ENCODE data around the gene MYL7. TPM values are rescaled to one million over a fixed set of nuclear protein-coding genes. Genes with fewer than 3 reads are reported as not detected.
A peak's percentile ranks its signal among the peaks of the same experiment; 100 is the strongest.

MYL7 gene
- total and polyA plus RNA-seq, 9 of the 15 experiments (the other 6 are each of a cell fraction or from before 2014, with no cell fraction given) = not detected

DNA sequence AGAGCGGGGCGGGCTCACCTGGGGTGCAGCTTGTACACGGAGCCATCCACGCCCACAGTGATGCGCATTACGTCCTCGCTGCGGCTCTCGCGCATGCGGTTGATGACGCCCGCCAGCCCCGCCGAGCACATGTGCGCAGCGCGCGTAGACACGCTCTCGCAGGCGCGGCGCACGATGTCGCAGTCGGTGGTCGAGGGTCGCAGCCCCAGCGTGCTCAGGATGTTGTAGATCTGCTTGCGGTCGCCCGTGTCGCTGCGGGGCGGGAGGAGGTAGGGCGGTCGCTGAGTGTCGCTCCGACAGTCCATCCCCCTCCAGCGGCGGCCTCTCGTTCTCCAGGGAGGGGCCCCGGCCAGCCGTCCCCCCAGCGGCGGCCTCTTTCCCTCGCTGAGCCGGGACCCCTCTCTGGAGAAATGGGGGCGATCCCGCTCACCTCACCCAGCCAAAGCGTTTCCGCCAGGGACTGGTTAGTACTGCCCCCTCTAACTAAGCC, 4.4 kb upstream of the MYL7 start (continued):
- TF ChIP-seq, protein P1, sequence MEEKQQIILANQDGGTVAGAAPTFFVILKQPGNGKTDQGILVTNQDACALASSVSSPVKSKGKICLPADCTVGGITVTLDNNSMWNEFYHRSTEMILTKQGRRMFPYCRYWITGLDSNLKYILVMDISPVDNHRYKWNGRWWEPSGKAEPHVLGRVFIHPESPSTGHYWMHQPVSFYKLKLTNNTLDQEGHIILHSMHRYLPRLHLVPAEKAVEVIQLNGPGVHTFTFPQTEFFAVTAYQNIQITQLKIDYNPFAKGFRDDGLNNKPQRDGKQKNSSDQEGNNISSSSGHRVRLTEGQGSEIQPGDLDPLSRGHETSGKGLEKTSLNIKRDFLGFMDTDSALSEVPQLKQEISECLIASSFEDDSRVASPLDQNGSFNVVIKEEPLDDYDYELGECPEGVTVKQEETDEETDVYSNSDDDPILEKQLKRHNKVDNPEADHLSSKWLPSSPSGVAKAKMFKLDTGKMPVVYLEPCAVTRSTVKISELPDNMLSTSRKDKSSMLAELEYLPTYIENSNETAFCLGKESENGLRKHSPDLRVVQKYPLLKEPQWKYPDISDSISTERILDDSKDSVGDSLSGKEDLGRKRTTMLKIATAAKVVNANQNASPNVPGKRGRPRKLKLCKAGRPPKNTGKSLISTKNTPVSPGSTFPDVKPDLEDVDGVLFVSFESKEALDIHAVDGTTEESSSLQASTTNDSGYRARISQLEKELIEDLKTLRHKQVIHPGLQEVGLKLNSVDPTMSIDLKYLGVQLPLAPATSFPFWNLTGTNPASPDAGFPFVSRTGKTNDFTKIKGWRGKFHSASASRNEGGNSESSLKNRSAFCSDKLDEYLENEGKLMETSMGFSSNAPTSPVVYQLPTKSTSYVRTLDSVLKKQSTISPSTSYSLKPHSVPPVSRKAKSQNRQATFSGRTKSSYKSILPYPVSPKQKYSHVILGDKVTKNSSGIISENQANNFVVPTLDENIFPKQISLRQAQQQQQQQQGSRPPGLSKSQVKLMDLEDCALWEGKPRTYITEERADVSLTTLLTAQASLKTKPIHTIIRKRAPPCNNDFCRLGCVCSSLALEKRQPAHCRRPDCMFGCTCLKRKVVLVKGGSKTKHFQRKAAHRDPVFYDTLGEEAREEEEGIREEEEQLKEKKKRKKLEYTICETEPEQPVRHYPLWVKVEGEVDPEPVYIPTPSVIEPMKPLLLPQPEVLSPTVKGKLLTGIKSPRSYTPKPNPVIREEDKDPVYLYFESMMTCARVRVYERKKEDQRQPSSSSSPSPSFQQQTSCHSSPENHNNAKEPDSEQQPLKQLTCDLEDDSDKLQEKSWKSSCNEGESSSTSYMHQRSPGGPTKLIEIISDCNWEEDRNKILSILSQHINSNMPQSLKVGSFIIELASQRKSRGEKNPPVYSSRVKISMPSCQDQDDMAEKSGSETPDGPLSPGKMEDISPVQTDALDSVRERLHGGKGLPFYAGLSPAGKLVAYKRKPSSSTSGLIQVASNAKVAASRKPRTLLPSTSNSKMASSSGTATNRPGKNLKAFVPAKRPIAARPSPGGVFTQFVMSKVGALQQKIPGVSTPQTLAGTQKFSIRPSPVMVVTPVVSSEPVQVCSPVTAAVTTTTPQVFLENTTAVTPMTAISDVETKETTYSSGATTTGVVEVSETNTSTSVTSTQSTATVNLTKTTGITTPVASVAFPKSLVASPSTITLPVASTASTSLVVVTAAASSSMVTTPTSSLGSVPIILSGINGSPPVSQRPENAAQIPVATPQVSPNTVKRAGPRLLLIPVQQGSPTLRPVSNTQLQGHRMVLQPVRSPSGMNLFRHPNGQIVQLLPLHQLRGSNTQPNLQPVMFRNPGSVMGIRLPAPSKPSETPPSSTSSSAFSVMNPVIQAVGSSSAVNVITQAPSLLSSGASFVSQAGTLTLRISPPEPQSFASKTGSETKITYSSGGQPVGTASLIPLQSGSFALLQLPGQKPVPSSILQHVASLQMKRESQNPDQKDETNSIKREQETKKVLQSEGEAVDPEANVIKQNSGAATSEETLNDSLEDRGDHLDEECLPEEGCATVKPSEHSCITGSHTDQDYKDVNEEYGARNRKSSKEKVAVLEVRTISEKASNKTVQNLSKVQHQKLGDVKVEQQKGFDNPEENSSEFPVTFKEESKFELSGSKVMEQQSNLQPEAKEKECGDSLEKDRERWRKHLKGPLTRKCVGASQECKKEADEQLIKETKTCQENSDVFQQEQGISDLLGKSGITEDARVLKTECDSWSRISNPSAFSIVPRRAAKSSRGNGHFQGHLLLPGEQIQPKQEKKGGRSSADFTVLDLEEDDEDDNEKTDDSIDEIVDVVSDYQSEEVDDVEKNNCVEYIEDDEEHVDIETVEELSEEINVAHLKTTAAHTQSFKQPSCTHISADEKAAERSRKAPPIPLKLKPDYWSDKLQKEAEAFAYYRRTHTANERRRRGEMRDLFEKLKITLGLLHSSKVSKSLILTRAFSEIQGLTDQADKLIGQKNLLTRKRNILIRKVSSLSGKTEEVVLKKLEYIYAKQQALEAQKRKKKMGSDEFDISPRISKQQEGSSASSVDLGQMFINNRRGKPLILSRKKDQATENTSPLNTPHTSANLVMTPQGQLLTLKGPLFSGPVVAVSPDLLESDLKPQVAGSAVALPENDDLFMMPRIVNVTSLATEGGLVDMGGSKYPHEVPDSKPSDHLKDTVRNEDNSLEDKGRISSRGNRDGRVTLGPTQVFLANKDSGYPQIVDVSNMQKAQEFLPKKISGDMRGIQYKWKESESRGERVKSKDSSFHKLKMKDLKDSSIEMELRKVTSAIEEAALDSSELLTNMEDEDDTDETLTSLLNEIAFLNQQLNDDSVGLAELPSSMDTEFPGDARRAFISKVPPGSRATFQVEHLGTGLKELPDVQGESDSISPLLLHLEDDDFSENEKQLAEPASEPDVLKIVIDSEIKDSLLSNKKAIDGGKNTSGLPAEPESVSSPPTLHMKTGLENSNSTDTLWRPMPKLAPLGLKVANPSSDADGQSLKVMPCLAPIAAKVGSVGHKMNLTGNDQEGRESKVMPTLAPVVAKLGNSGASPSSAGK (IDR thresholded peaks at IDR 0.05) = peak; percentile 15; the same call in 1 of the 2 replicates
- TF ChIP-seq, protein P2, sequence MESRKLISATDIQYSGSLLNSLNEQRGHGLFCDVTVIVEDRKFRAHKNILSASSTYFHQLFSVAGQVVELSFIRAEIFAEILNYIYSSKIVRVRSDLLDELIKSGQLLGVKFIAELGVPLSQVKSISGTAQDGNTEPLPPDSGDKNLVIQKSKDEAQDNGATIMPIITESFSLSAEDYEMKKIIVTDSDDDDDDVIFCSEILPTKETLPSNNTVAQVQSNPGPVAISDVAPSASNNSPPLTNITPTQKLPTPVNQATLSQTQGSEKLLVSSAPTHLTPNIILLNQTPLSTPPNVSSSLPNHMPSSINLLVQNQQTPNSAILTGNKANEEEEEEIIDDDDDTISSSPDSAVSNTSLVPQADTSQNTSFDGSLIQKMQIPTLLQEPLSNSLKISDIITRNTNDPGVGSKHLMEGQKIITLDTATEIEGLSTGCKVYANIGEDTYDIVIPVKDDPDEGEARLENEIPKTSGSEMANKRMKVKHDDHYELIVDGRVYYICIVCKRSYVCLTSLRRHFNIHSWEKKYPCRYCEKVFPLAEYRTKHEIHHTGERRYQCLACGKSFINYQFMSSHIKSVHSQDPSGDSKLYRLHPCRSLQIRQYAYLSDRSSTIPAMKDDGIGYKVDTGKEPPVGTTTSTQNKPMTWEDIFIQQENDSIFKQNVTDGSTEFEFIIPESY (CRISPR knock-in tag; IDR thresholded peaks at IDR 0.05) = peak; percentile 94
- TF ChIP-seq, protein P3, sequence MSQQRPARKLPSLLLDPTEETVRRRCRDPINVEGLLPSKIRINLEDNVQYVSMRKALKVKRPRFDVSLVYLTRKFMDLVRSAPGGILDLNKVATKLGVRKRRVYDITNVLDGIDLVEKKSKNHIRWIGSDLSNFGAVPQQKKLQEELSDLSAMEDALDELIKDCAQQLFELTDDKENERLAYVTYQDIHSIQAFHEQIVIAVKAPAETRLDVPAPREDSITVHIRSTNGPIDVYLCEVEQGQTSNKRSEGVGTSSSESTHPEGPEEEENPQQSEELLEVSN (IDR thresholded peaks at IDR 0.05; ENCODE audit: borderline replicate concordance in 1 of 2, extremely low read depth in 1 of 2, insufficient read depth in 1 of 2, insufficient read length in 1 of 2, low read depth in 1 of 2, low read length in 1 of 2, poor library complexity in 1 of 2, severe bottlenecking in 1 of 2) = peak in 1 of 2 experiments; percentile 50
